HepG2 (cell line): ENCODE measurements around the gene POLE4. TPM values are rescaled to one million over a fixed set of nuclear protein-coding genes. Genes with fewer than 3 reads are reported as not detected.

ENCODE experiments used
- ATAC-seq: fragments of 200-7000 bp; cut with Tn5 transposase; 3 replicates; pipeline ENCODE4 v1.9.1; 2020; ENCODE audit warnings: mild to moderate bottlenecking, moderate library complexity
- BruUV-seq: library from RNA; stranded (reverse); fragments of 400-500 nt; replicated peaks from 2 replicates; lab custom pipeline; 2021; lab: Mats Ljungman, UMichigan
- CTCF ChIA-PET: fragments of 300-600 bp; formaldehyde crosslinking; extraction: SDS; loops from one replicate; lab custom pipeline; 2021; ENCODE audit warnings: low total read pairs, inconsistent platforms, low intra/inter-chr PET ratio; lab: Yijun Ruan, JAX
- POLR2A ChIA-PET: fragments of 350-600 bp; sonication (Branson Sonifier 250); formaldehyde crosslinking; loops from one replicate; lab custom pipeline; 2020; ENCODE audit warnings: antibody characterized with exemption, inconsistent platforms; lab: Yijun Ruan, JAX
- DNase-seq: peaks from one replicate; pipeline ENCODE4 v3.0.0-alpha.2; 2015; ENCODE audit warnings: low spot score
- FAIRE-seq: peaks from 3 replicates; lab custom pipeline; 2011; peaks lifted over from hg19 to GRCh38; lab: Jason Lieb, UNC
- H2AFZ ChIP-seq: one replicate; pipeline ENCODE4 v1.6.1; 2011; ENCODE audit warnings: low read length, inconsistent platforms
- H3K27ac ChIP-seq: fragments of 300-600 bp; 3 replicates; pipeline ENCODE4 v1.8.0; 2011; ENCODE audit warnings: mixed run types, mild to moderate bottlenecking, mixed read lengths, low read length, inconsistent platforms; ENCODE audit not compliant: insufficient read depth; ENCODE audit errors: extremely low read length
- H3K27me3 ChIP-seq, 2 experiments: fragments of 200-600 bp in 1 of 2; 2 replicates in 1 of 2; 3 replicates in 1 of 2; pipeline versions ENCODE4 v1.6.0 to v1.8.0; 2011; ENCODE audit warnings: low read length in 2 of 2, mild to moderate bottlenecking in 2 of 2, moderate library complexity in 2 of 2, inconsistent platforms in 1 of 2; ENCODE audit not compliant: insufficient read depth in 2 of 2, control insufficient read depth in 1 of 2
- H3K36me3 ChIP-seq, 2 experiments: fragments of 200-600 bp in 1 of 2; replicated peaks in 1 of 2; 2 replicates in 1 of 2; 3 replicates in 1 of 2; pipeline versions ENCODE4 v1.5.1 to v1.8.0; 2011; ENCODE audit warnings: low read length in 2 of 2, inconsistent platforms in 1 of 2; ENCODE audit not compliant: insufficient read depth in 2 of 2, control insufficient read depth in 1 of 2
- H3K4me1 ChIP-seq: 2 replicates; pipeline ENCODE4 v1.5.1; 2012; ENCODE audit warnings: low read length, inconsistent platforms; ENCODE audit not compliant: insufficient read depth
- H3K4me2 ChIP-seq: 2 replicates; pipeline ENCODE4 v1.6.0; 2011; ENCODE audit warnings: low read depth, low read length, inconsistent platforms
- H3K4me3 ChIP-seq, 3 experiments: fragments of 200-600 bp in 1 of 3; sonication (generic), shearing (Covaris generic) in 1 of 3; replicated peaks in 1 of 3; 2 replicates each; pipeline ENCODE4 v1.5.1; 2011 to 2016; ENCODE audit warnings: low read length in 3 of 3, inconsistent platforms in 2 of 3, low read depth in 2 of 3, mild to moderate bottlenecking in 2 of 3, control low read depth in 1 of 3, mixed read lengths in 1 of 3; ENCODE audit not compliant: insufficient read depth in 1 of 3
- H3K79me2 ChIP-seq: one replicate; pipeline ENCODE4 v1.6.1; 2011; ENCODE audit warnings: low read length, inconsistent platforms; ENCODE audit not compliant: insufficient read depth
- H3K9ac ChIP-seq: 2 replicates; pipeline ENCODE4 v1.6.0; 2011; ENCODE audit warnings: mild to moderate bottlenecking, low read depth, low read length, inconsistent platforms; ENCODE audit not compliant: insufficient read depth
- H3K9me3 ChIP-seq: 2 replicates; pipeline ENCODE4 v1.5.1; 2012; ENCODE audit warnings: mild to moderate bottlenecking, low read length
- H4K20me1 ChIP-seq: 2 replicates; pipeline ENCODE4 v1.6.0; 2011; ENCODE audit warnings: inconsistent platforms, mild to moderate bottlenecking, low read length, moderate library complexity; ENCODE audit not compliant: insufficient read depth
- CAMTA2 ChIP-seq: sonication (generic); formaldehyde crosslinking; IDR thresholded peaks from 2 replicates; pipeline ENCODE4 v1.4.0; 2020; ENCODE audit warnings: mild to moderate bottlenecking, missing genetic modification reagents, borderline replicate concordance
- GFI1 ChIP-seq: sonication (generic); formaldehyde crosslinking; IDR thresholded peaks from 2 replicates; pipeline ENCODE4 v1.5.0; 2020; ENCODE audit warnings: missing genetic modification reagents, mild to moderate bottlenecking, borderline replicate concordance
- GPN1 ChIP-seq: sonication (generic); formaldehyde crosslinking; IDR thresholded peaks from 2 replicates; pipeline ENCODE4 v1.5.1; 2020; ENCODE audit warnings: missing genetic modification reagents, borderline replicate concordance
- KLF16 ChIP-seq, 2 experiments: sonication (generic) in 1 of 2; formaldehyde crosslinking in 1 of 2; IDR thresholded peaks; 2 replicates each; pipeline versions ENCODE4 v1.6.1 to v1.8.0; 2016 to 2023; ENCODE audit warnings: missing genetic modification reagents in 2 of 2, missing compliant biosample characterization in 1 of 2
- KMT2A ChIP-seq: sonication (generic); formaldehyde crosslinking; IDR thresholded peaks from 2 replicates; pipeline ENCODE4 v1.4.0; 2020; ENCODE audit warnings: missing genetic modification reagents
- MXD4 ChIP-seq: IDR thresholded peaks from 2 replicates; pipeline ENCODE4 v1.6.1; 2016; ENCODE audit warnings: mild to moderate bottlenecking, missing biosample characterization, missing genetic modification reagents
- RFX3 ChIP-seq: IDR thresholded peaks from 2 replicates; pipeline ENCODE4 v1.6.1; 2016; ENCODE audit warnings: missing biosample characterization, missing genetic modification reagents
- SOX13 ChIP-seq, 3 experiments: fragments of 450-650 bp in 1 of 3; sonication (generic) in 1 of 3; formaldehyde crosslinking in 1 of 3; IDR thresholded peaks in 2 of 3; conservative IDR thresholded peaks in 1 of 3; 2 replicates each; pipeline versions ENCODE4 v1.5.0 to v1.6.1; 2016 to 2020; ENCODE audit warnings: antibody characterized with exemption in 1 of 3, mild to moderate bottlenecking in 1 of 3, missing compliant biosample characterization in 1 of 3, missing genetic modification reagents in 1 of 3, moderate library complexity in 1 of 3
- ZNF225 ChIP-seq: sonication (generic); formaldehyde crosslinking; IDR thresholded peaks from 2 replicates; pipeline ENCODE4 v1.4.0; 2020; ENCODE audit warnings: mild to moderate bottlenecking, missing genetic modification reagents
- ZNF251 ChIP-seq: sonication (generic); formaldehyde crosslinking; IDR thresholded peaks from 2 replicates; pipeline ENCODE4 v1.9.0; 2021; ENCODE audit warnings: mild to moderate bottlenecking, missing genetic modification reagents
- ZNF652 ChIP-seq: IDR thresholded peaks from 2 replicates; pipeline ENCODE4 v1.6.1; 2016; ENCODE audit warnings: low read depth, borderline replicate concordance
- ZNF773 ChIP-seq: sonication (generic); formaldehyde crosslinking; IDR thresholded peaks from 2 replicates; pipeline ENCODE4 v1.4.0; 2020; ENCODE audit warnings: missing genetic modification reagents, borderline replicate concordance
- WGBS: methylation state at CpG from one replicate; pipeline ENCODE4 v1.1.6; 2017; ENCODE audit warnings: low lambda C conversion rate; 5-methylcytosine and 5-hydroxymethylcytosine counted together
- in situ Hi-C: cut with HindIII; loops from 2 replicates; pipeline ENCODE4 v1.10.0; 2017; ENCODE audit warnings: low pct_unique_long_range_greater_than_20kb; ENCODE audit not compliant: extremely low pct_ligation_motif_present
- intact Hi-C: fragments of 100-400 bp; cut with micrococcal nuclease; formaldehyde crosslinking; loops from one replicate; pipeline ENCODE4 v1.10.0; 2022; ENCODE audit not compliant: unreplicated experiment
- polyA plus RNA-seq, 8 experiments: library from polyadenylated mRNA; depleted of rRNA in 3 of 8; stranded (reverse) in 7 of 8; unstranded in 1 of 8; fragments of >200 nt; fragmentation: Illumina TruSeq in 4 of 8; extraction: Trizol in 4 of 8; gene quantifications; 2 replicates each; pipeline versions ENCODE4 v1.2.1 to v1.2.3, GENCODE V29; 2011 to 2016; ENCODE audit warnings: low read depth in 4 of 8, missing spikeins in 1 of 8, mixed read lengths in 1 of 8; ENCODE audit not compliant: insufficient read depth in 1 of 8
- total RNA-seq, 5 experiments: library from RNA; depleted of rRNA; stranded (reverse); fragments of >200 nt; fragmentation: Illumina TruSeq; extraction: Trizol; gene quantifications; 2 replicates each; pipeline ENCODE4 v1.2.3, GENCODE V29; 2016; ENCODE audit warnings: low read depth in 1 of 5
- TF ChIP-seq, protein P1 (sequence below): sonication (generic); formaldehyde crosslinking; IDR thresholded peaks from 2 replicates; pipeline ENCODE4 v1.4.0; 2020; ENCODE audit warnings: missing genetic modification reagents, borderline replicate concordance
- TF ChIP-seq, protein P2 (sequence below): sonication (generic); formaldehyde crosslinking; IDR thresholded peaks from 2 replicates; pipeline ENCODE4 v1.9.0; 2022; ENCODE audit warnings: low read depth, missing genetic modification reagents

Gene POLE4
- total and polyA plus RNA-seq, 2 of the 13 experiments (the other 11 are each of a cell fraction or from before 2014, with no cell fraction given): 106 to 116 TPM

DNA sequence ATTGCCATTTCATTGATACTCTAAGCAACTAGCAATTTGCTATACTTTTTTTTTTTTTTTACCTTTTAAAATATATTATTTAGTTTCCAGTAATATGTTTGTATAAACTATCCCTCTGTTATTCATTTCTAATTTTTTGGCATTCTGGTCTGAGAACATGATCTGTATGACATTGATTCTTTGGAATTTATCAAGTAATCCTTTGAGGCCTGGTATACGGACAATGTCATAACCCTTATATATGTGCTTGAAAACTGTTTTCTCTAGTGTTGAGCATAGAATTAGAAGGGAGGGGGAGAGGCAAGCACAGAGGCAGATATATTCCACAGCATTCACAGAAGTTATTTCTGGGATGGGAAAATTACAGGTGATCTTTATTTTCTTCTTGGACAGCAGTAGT, 48.2 kb upstream of the POLE4 start:
- Histone ChIP-seq H2AFZ (no peak overlapping the region), H3K36me3 (no peaks in the 10 kb centered on the region), H3K79me2 (no peaks in the 10 kb centered on the region), H3K9ac (no peak overlapping the region), H3K27ac (no peak overlapping the region), H3K27me3 (peaks cover 0 to 8% of the 10 kb centered on the region in 2 experiments; a peak in 1 of 5 replicates), H3K9me3 (no peaks in the 10 kb centered on the region), H3K4me2 (no peak overlapping the region), H4K20me1 (no peaks in the 10 kb centered on the region), H3K4me3 (no peak overlapping the region), H3K4me1 (peaks cover 25% of the 10 kb centered on the region)
- FAIRE-seq (no peak), DNase-seq (no peak), ATAC-seq (no peak)
- TF ChIP-seq KMT2A (CRISPR knock-in tag) (no peak), ZNF251 (CRISPR knock-in tag) (no peak), ZNF652 (CRISPR knock-in tag) (no peak), GFI1 (CRISPR knock-in tag) (no peak), GPN1 (no peak), CAMTA2 (no peak), KLF16 (CRISPR knock-in tag; IDR thresholded peaks at IDR 0.05) (no peak), MXD4 (CRISPR knock-in tag) (no peak), ZNF225 (CRISPR knock-in tag) (no peak), SOX13 (IDR thresholded peaks at IDR 0.05) (no peak), SOX13 (CRISPR knock-in tag; conservative IDR thresholded peaks at IDR 0.05 in 1 of 2, IDR thresholded peaks at IDR 0.05 in 1 of 2) (no peak), RFX3 (no peak), ZNF773 (CRISPR knock-in tag) (no peak)
- TF ChIP-seq, protein P1, sequence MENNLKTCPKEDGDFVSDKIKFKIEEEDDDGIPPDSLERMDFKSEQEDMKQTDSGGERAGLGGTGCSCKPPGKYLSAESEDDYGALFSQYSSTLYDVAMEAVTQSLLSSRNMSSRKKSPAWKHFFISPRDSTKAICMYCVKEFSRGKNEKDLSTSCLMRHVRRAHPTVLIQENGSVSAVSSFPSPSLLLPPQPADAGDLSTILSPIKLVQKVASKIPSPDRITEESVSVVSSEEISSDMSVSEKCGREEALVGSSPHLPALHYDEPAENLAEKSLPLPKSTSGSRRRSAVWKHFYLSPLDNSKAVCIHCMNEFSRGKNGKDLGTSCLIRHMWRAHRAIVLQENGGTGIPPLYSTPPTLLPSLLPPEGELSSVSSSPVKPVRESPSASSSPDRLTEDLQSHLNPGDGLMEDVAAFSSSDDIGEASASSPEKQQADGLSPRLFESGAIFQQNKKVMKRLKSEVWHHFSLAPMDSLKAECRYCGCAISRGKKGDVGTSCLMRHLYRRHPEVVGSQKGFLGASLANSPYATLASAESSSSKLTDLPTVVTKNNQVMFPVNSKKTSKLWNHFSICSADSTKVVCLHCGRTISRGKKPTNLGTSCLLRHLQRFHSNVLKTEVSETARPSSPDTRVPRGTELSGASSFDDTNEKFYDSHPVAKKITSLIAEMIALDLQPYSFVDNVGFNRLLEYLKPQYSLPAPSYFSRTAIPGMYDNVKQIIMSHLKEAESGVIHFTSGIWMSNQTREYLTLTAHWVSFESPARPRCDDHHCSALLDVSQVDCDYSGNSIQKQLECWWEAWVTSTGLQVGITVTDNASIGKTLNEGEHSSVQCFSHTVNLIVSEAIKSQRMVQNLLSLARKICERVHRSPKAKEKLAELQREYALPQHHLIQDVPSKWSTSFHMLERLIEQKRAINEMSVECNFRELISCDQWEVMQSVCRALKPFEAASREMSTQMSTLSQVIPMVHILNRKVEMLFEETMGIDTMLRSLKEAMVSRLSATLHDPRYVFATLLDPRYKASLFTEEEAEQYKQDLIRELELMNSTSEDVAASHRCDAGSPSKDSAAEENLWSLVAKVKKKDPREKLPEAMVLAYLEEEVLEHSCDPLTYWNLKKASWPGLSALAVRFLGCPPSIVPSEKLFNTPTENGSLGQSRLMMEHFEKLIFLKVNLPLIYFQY (CRISPR knock-in tag): no peak
- TF ChIP-seq, protein P2, sequence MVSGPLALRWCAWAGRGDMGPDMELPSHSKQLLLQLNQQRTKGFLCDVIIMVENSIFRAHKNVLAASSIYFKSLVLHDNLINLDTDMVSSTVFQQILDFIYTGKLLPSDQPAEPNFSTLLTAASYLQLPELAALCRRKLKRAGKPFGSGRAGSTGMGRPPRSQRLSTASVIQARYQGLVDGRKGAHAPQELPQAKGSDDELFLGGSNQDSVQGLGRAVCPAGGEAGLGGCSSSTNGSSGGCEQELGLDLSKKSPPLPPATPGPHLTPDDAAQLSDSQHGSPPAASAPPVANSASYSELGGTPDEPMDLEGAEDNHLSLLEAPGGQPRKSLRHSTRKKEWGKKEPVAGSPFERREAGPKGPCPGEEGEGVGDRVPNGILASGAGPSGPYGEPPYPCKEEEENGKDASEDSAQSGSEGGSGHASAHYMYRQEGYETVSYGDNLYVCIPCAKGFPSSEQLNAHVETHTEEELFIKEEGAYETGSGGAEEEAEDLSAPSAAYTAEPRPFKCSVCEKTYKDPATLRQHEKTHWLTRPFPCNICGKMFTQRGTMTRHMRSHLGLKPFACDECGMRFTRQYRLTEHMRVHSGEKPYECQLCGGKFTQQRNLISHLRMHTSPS (CRISPR knock-in tag): no peak
- no TSS peak for BruUV-seq
- POLR2A ChIA-PET: no interaction called here
- 55% methylated on average over 1 of the region's 1 CpG for whole genome bisulfite sequencing
- in situ Hi-C loops: loop anchor here (10.0 kb wide), 1 partner anchor 335 kb away; no protein-coding TSS in a partner anchor
- intact Hi-C loops: no loop called here
- CTCF ChIA-PET: no interaction called here
